CD14-positive monocyte (primary cell): ENCODE measurements around the gene LRG1. TPM values are rescaled to one million over a fixed set of nuclear protein-coding genes. Genes with fewer than 3 reads are reported as not detected.
A peak's percentile ranks its signal among the peaks of the same experiment; 100 is the strongest.

Source experiments
- DNase-seq, 3 donors: peaks; one replicate each; pipeline ENCODE4 v3.0.0-alpha.2; 2011 to 2022
- H2AFZ ChIP-seq: 2 replicates; pipeline ENCODE4 v1.6.0; 2012; ENCODE audit warnings: mild to moderate bottlenecking, low read depth, low read length, inconsistent platforms; ENCODE audit not compliant: insufficient read depth, poor library complexity, severe bottlenecking
- H3K27ac ChIP-seq, 2 donors: 1 replicate in 1 of 2; 2 replicates in 1 of 2; pipeline ENCODE4 v1.5.1; 2012 to 2013; ENCODE audit warnings: low read length in 2 of 2, control low read depth in 1 of 2, inconsistent platforms in 1 of 2, low read depth in 1 of 2, mild to moderate bottlenecking in 1 of 2
- H3K27me3 ChIP-seq, 2 donors: one replicate each; pipeline versions ENCODE4 v1.6.0 to v1.6.1; 2011 to 2013; ENCODE audit warnings: low read length in 2 of 2; ENCODE audit not compliant: control insufficient read depth in 2 of 2, insufficient read depth in 2 of 2
- H3K36me3 ChIP-seq, 2 donors: replicated peaks in 1 of 2; 1 replicate in 1 of 2; 2 replicates in 1 of 2; pipeline versions ENCODE4 v1.5.1 to v1.6.1; 2012 to 2013; ENCODE audit warnings: low read length in 2 of 2, control low read depth in 1 of 2, inconsistent platforms in 1 of 2, mild to moderate bottlenecking in 1 of 2; ENCODE audit not compliant: insufficient read depth in 2 of 2, control insufficient read depth in 1 of 2
- H3K4me1 ChIP-seq, 2 donors: 1 replicate in 1 of 2; 2 replicates in 1 of 2; pipeline versions ENCODE4 v1.5.1 to v1.6.1; 2012 to 2013; ENCODE audit warnings: low read length in 2 of 2, control low read depth in 1 of 2, inconsistent platforms in 1 of 2, mild to moderate bottlenecking in 1 of 2, moderate library complexity in 1 of 2; ENCODE audit not compliant: insufficient read depth in 2 of 2, control insufficient read depth in 1 of 2
- H3K4me2 ChIP-seq: replicated peaks from 2 replicates; pipeline ENCODE3; 2012; ENCODE audit warnings: low read length, moderate library complexity, mild to moderate bottlenecking; ENCODE audit not compliant: poor library complexity, severe bottlenecking; ENCODE audit errors: extremely low read depth
- H3K4me3 ChIP-seq, 3 experiments: fragments of 200-600 bp in 1 of 3; sonication (generic) in 1 of 3; replicated peaks in 1 of 3; 1 replicate in 2 of 3; 2 replicates in 1 of 3; pipeline ENCODE4 v1.5.1; 2011 to 2013; ENCODE audit warnings: low read length in 3 of 3, mild to moderate bottlenecking in 3 of 3, control low read depth in 2 of 3, low read depth in 2 of 3, inconsistent platforms in 1 of 3, moderate library complexity in 1 of 3
- H3K79me2 ChIP-seq: 2 replicates; pipeline ENCODE4 v1.6.0; 2012; ENCODE audit warnings: mild to moderate bottlenecking, control low read depth, inconsistent platforms, low read length, moderate library complexity; ENCODE audit not compliant: insufficient read depth
- H3K9ac ChIP-seq: 2 replicates; pipeline ENCODE4 v1.6.0; 2017; ENCODE audit warnings: low read length, mild to moderate bottlenecking; ENCODE audit not compliant: insufficient read depth, poor library complexity, severe bottlenecking
- H3K9me3 ChIP-seq, 2 donors: replicated peaks in 1 of 2; 1 replicate in 1 of 2; 2 replicates in 1 of 2; pipeline versions ENCODE4 v1.5.1 to v1.6.1; 2012 to 2013; ENCODE audit warnings: low read length in 2 of 2, control low read depth in 1 of 2; ENCODE audit not compliant: control insufficient read depth in 1 of 2, insufficient read depth in 1 of 2
- H4K20me1 ChIP-seq: 2 replicates; pipeline ENCODE4 v1.6.0; 2012; ENCODE audit warnings: mild to moderate bottlenecking, low read length, control low read depth, moderate library complexity; ENCODE audit not compliant: insufficient read depth
- H3K27ac Mint-ChIP-seq, 7 donors: one replicate each; pipeline ENCODE4 v1.8.0; 2020; ENCODE audit warnings: mild to moderate bottlenecking in 7 of 7, mixed read lengths in 7 of 7, moderate library complexity in 6 of 7, inconsistent platforms in 2 of 7
- H3K27me3 Mint-ChIP-seq, 3 donors: one replicate each; pipeline ENCODE4 v1.8.0; 2021 to 2022; ENCODE audit warnings: low read depth in 3 of 3, mild to moderate bottlenecking in 3 of 3, mixed read lengths in 3 of 3, moderate library complexity in 3 of 3, inconsistent platforms in 1 of 3
- H3K36me3 Mint-ChIP-seq, 2 donors: one replicate each; pipeline ENCODE4 v1.8.0; 2020; ENCODE audit warnings: mixed read lengths in 2 of 2, inconsistent platforms in 1 of 2, mild to moderate bottlenecking in 1 of 2
- H3K4me1 Mint-ChIP-seq: one replicate; pipeline ENCODE4 v1.8.0; 2020; ENCODE audit warnings: mild to moderate bottlenecking, mixed read lengths
- H3K4me3 Mint-ChIP-seq, 2 donors: one replicate each; pipeline ENCODE4 v1.8.0; 2020; ENCODE audit warnings: mild to moderate bottlenecking in 2 of 2, mixed read lengths in 2 of 2, moderate library complexity in 1 of 2
- H3K9me3 Mint-ChIP-seq, 7 donors: one replicate each; pipeline ENCODE4 v1.8.0; 2020 to 2022; ENCODE audit warnings: mixed read lengths in 7 of 7, mild to moderate bottlenecking in 6 of 7, moderate library complexity in 6 of 7, inconsistent platforms in 2 of 7
- WGBS: methylation state at CpG from one replicate; pipeline ENCODE4 v1.1.5; 2013; ENCODE audit warnings: missing lambda C conversion rate; ENCODE audit not compliant: insufficient coverage; 5-methylcytosine and 5-hydroxymethylcytosine counted together
- intact Hi-C, 2 donors: fragments of 100-400 bp; cut with micrococcal nuclease; formaldehyde crosslinking; loops; one replicate each; pipeline versions ENCODE4 v1.15.0 to v1.15.1; 2023
- polyA plus RNA-seq, 3 donors: library from polyadenylated mRNA; depleted of rRNA in 1 of 3; unstranded in 2 of 3; stranded (reverse) in 1 of 3; fragments of 300-500 nt in 2 of 3; fragments of >200 nt in 1 of 3; fragmentation: Illumina TruSeq in 2 of 3; gene quantifications; 1 replicate in 2 of 3; 2 replicates in 1 of 3; pipeline ENCODE4 v1.2.3, GENCODE V29; 2012 to 2021
- TF ChIP-seq, protein P1 (sequence below): fragments of 200-600 bp; IDR thresholded peaks from one replicate; pipeline ENCODE4 v1.8.0; 2022; ENCODE audit warnings: antibody characterized with exemption, mild to moderate bottlenecking

LRG1 gene
- polyA plus RNA-seq, 3 donors: 5.5 to 50.1 (median 9.6) TPM

DNA sequence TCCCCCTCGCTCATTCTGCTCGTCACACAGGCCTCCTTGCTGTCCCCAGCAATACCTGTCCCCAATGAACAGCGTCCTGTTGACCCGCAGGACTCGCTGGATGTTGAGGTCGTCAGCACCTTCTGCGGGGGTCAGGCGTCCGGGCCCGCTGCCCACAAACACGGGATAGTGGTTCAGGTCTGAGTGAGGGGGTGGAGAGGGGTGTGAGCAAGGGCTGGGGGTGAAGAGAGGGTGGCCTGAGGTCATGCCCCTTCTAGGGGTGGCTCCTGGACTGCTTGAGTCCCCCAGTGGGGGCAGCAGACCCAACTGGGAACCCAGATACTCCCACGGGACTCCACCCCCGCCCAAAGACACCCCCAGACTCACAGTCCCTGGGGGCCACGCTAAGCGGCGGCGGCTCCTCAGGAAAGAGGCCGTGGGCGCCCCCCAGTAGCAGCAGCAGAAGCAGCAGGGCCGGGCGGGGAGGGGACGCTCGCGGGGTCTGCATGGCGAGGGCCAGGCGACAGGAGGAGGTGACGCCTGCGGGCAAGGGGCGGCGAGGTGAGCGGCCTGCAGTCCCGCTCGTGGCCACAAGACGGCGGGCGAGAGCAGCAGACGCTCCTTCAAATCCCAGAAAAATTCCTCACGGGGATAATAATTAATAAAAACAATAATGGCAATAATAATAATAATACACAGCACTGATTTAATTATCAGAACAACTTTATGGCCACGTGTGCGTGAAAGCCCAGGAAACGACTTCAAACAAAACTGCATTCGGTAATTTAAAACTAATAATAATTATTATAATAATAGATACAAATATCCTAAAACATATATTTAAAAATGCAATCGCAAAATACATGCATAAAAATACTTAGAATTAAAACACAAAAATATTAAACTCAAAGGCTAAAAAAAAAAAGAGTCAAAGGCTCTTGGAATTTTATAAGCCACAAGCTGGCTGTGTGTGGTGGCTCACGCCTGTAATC, 18.4 kb upstream of the LRG1 start:
- Mint-ChIP-seq H3K27me3 (peaks cover 0 to 12% (median 2%) of the 10 kb centered on the region in 3 donors), H3K4me3 (peak overlapping the region in 1 of 2 donors; percentile 66), H3K36me3 (peaks cover 0 to 7% of the 10 kb centered on the region in 2 donors), H3K4me1 (peaks cover 47% of the 10 kb centered on the region), H3K27ac (peak overlapping the region in 5 of 7 donors; percentile 84 to 98 (median 97)), H3K9me3 (peaks cover 0 to 5% (median 0%) of the 10 kb centered on the region in 7 donors)
- peak overlapping the region in 1 of 3 experiments; percentile 49 for H3K4me3 ChIP-seq
- no peaks in the 10 kb centered on the region for H3K79me2 ChIP-seq
- H3K9ac ChIP-seq: peak overlapping the region; percentile 15
- no peaks in the 10 kb centered on the region for H3K9me3 ChIP-seq
- TF ChIP-seq, protein P1, sequence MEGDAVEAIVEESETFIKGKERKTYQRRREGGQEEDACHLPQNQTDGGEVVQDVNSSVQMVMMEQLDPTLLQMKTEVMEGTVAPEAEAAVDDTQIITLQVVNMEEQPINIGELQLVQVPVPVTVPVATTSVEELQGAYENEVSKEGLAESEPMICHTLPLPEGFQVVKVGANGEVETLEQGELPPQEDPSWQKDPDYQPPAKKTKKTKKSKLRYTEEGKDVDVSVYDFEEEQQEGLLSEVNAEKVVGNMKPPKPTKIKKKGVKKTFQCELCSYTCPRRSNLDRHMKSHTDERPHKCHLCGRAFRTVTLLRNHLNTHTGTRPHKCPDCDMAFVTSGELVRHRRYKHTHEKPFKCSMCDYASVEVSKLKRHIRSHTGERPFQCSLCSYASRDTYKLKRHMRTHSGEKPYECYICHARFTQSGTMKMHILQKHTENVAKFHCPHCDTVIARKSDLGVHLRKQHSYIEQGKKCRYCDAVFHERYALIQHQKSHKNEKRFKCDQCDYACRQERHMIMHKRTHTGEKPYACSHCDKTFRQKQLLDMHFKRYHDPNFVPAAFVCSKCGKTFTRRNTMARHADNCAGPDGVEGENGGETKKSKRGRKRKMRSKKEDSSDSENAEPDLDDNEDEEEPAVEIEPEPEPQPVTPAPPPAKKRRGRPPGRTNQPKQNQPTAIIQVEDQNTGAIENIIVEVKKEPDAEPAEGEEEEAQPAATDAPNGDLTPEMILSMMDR: peak; percentile 100
- intact Hi-C loops: loop anchor here in 1 of 2 donors (2.0 kb wide), 2 partner anchors 17 kb away; partner anchors contain the start of gene LRG1
- H3K4me1 ChIP-seq: peaks cover 47 to 58% of the 10 kb centered on the region in 2 donors
- H3K27me3 ChIP-seq: no peaks in the 10 kb centered on the region
- H3K4me2 ChIP-seq: peak overlapping the region; percentile 38
- H2AFZ ChIP-seq: no peak overlapping the region
- H4K20me1 ChIP-seq: no peaks in the 10 kb centered on the region
- 33% methylated on average over 17 of the region's 44 CpGs for WGBS
- H3K36me3 ChIP-seq: no peaks in the 10 kb centered on the region
- H3K27ac ChIP-seq: peak overlapping the region in 1 of 2 donors; percentile 83
- peak in 2 of 3 donors; percentile 58 to 61 for DNase-seq

DNA sequence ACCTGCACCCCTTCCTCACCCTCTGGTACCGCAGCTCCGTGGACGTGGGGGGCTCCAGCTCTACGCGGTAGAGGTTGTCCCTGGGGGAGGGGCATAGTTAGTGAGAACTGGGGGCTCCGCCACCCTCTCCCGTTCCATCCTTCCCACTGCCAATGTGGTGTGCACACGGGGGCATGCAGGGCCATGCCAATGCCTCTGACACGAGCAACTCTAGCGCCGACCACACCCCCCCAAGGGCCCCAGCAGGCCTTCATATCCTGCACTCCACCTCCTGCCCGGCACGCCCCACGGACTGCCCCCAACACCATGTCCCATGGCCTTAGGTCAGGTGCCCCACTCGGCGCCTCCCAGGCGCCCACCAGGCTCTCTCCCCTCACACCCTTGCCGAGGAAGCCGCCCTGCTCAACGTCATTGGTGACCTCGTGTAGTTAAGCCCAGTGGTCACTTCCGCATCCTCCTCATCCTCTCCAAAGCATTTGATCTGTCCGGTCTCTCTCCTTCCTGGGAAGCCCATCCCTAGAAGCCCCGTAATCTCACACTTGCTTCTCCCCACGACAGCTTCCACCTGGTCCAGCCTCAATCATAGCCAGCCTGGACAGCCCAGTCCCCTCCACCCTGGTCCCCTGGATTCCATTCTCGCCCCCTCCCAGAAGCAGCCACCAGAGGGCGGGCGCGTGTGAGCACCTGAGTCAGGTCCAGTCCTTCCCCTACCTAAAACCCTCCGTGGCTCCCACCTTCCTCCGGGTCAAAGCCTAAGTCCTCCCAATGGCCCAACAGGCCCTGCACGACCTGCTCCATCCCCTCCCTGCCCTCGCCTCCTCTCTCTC, 17.5 kb upstream of the LRG1 start:
- Histone ChIP-seq H3K9ac (no peak overlapping the region), H3K79me2 (no peaks in the 10 kb centered on the region), H3K4me2 (no peak overlapping the region), H3K27ac (no peak overlapping the region), H4K20me1 (no peaks in the 10 kb centered on the region), H2AFZ (no peak overlapping the region), H3K4me3 (no peak overlapping the region), H3K27me3 (no peaks in the 10 kb centered on the region), H3K4me1 (peaks cover 38 to 50% of the 10 kb centered on the region in 2 donors), H3K36me3 (no peaks in the 10 kb centered on the region), H3K9me3 (no peaks in the 10 kb centered on the region)
- Mint-ChIP-seq H3K4me3 (no peak overlapping the region), H3K36me3 (peaks cover 0 to 7% of the 10 kb centered on the region in 2 donors), H3K4me1 (peaks cover 40% of the 10 kb centered on the region), H3K27ac (peak overlapping the region in 4 of 7 donors; percentile 42 to 78 (median 64)), H3K9me3 (peaks cover 0 to 8% (median 0%) of the 10 kb centered on the region in 7 donors), H3K27me3 (peaks cover 2 to 12% (median 2%) of the 10 kb centered on the region in 3 donors)
- 83% methylated on average over 25 of the region's 33 CpGs for WGBS
- intact Hi-C loops: no loop called here
- TF ChIP-seq, protein P1: no peak
- DNase-seq: peak in 1 of 3 donors; percentile 34
